HG02763 (cell line): ENCODE results near the gene MAPK7.

ENCODE experiments used
- ATAC-seq: cut with Tn5 transposase; IDR thresholded peaks from one replicate; pipeline ENCODE4 v1.9.1; 2021; ENCODE audit warnings: mild to moderate bottlenecking, moderate library complexity; ENCODE audit not compliant: unreplicated experiment

Gene MAPK7

GRCh38 chr17:19414396-19415280 is 36.3 kb downstream of the MAPK7 start:
- no peak for ATAC-seq

GRCh38 chr17:19415311-19415710 is 37.0 kb downstream of the MAPK7 start:
- ATAC-seq = no peak

GRCh38 chr17:19415806-19416775 is 37.8 kb downstream of the MAPK7 start:
- ATAC-seq = no peak

- no peak for ATAC-seq
These were observed 39.3 kb downstream of the MAPK7 start for GRCh38 chr17:19417611-19418010.

GRCh38 chr17:19418251-19418992 is 40.1 kb downstream of the MAPK7 start:
- no peak for ATAC-seq

- no peak for ATAC-seq
These were observed 42.9 kb downstream of the MAPK7 start for GRCh38 chr17:19421219-19421618.

GRCh38 chr17:19421926-19422325 is 43.6 kb downstream of the MAPK7 start:
- ATAC-seq = no peak

GRCh38 chr17:19424934-19425868 is 46.9 kb downstream of the MAPK7 start:
- ATAC-seq = no peak

- no peak for ATAC-seq
These were observed 48.3 kb downstream of the MAPK7 start for GRCh38 chr17:19426631-19427030.

- ATAC-seq = no peak
These were observed 53.4 kb downstream of the MAPK7 start for GRCh38 chr17:19431691-19432090.
